Adrenal gland (tissue), 5 donors: Measurements from ENCODE around the gene RUBCN.

ENCODE experiments used
- CTCF ChIP-seq, 6 experiments: fragments of 450-650 bp in 4 of 6; fragments of 200-600 bp in 2 of 6; sonication (generic) in 1 of 6; IDR thresholded peaks; 1 replicate in 5 of 6; 2 replicates in 1 of 6; pipeline versions ENCODE4 v1.5.1 to v1.8.0; 2016 to 2021; ENCODE audit warnings: antibody characterized with exemption in 6 of 6, mild to moderate bottlenecking in 2 of 6, moderate library complexity in 1 of 6
- POLR2A ChIP-seq, 2 donors: fragments of 450-650 bp; IDR thresholded peaks; one replicate each; pipeline ENCODE4 v1.6.1; 2017; ENCODE audit warnings: antibody characterized with exemption in 2 of 2, mild to moderate bottlenecking in 2 of 2, moderate library complexity in 1 of 2
- donor health status: DM: no; HTN: no; CAD: no.

GRCh38 chr3:197750858-197751737, 14.4 kb upstream of the RUBCN start:
- TF ChIP-seq CTCF (IDR thresholded peaks at IDR 0.05) (peak in 1 of 6 experiments; percentile 2), POLR2A (IDR thresholded peaks at IDR 0.05) (peak in 1 of 2 donors; percentile 44)
